SK-N-MC (cell line): ENCODE measurements around the gene C19orf81.

Experiments
- EZH2 ChIP-seq: fragments of 200-600 bp; sonication (generic); IDR thresholded peaks from one replicate; pipeline ENCODE4 v1.6.1; 2017; ENCODE audit warnings: antibody characterized with exemption
- POLR2AphosphoS5 ChIP-seq: IDR thresholded peaks from 2 replicates; pipeline ENCODE4 v1.6.1; 2012; ENCODE audit warnings: mild to moderate bottlenecking, low read depth, low read length, borderline replicate concordance

DNA sequence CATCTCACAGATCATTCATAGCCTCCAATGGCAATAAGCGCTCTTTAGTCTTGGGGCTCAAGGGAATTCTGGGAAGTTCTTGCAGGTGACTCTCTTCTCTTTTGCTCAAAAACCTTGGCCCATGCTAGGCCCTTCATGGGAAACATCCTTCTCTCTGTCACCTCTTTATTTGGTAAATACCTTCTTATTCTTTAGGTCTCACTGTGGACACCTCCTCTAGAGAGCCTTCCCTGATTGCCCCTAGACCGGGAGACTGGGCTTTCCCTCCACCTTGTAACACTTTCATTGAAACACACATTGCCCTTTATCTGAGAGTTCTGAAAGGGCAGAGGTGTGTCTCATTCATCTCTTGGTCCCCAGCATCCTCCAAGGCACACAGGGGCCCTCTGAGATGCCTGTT is 1.9 kb downstream of the C19orf81 start:
- TF ChIP-seq EZH2 (no peak), POLR2AphosphoS5 (no peak)
